ENCODE data around the gene TMOD1. TPM values are rescaled to one million over a fixed set of nuclear protein-coding genes. Genes with fewer than 3 reads are reported as not detected.

The TMOD1 gene
- total and polyA plus RNA-seq, 4 donors: 9.2 to 20.0 (median 14.1) TPM

DNA sequence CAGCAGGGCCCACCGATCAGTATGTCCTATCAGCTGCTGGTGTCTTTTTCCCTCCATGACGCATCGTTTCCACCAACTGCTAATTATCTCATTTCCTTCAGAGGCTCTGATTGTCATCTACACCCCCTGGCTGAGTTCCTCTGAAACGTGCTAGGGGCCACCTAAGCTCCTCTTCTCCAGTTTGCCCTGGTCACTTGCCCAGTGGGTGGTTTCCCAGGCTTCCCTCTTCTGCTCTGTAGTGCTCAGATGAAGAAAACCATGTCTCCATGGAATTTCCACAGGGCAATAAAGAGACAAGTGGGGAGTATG is 66.4 kb downstream of the TMOD1 start (continued):
- TF ChIP-seq HNF4A (conservative IDR thresholded peaks at IDR 0.05): no peak

DNA sequence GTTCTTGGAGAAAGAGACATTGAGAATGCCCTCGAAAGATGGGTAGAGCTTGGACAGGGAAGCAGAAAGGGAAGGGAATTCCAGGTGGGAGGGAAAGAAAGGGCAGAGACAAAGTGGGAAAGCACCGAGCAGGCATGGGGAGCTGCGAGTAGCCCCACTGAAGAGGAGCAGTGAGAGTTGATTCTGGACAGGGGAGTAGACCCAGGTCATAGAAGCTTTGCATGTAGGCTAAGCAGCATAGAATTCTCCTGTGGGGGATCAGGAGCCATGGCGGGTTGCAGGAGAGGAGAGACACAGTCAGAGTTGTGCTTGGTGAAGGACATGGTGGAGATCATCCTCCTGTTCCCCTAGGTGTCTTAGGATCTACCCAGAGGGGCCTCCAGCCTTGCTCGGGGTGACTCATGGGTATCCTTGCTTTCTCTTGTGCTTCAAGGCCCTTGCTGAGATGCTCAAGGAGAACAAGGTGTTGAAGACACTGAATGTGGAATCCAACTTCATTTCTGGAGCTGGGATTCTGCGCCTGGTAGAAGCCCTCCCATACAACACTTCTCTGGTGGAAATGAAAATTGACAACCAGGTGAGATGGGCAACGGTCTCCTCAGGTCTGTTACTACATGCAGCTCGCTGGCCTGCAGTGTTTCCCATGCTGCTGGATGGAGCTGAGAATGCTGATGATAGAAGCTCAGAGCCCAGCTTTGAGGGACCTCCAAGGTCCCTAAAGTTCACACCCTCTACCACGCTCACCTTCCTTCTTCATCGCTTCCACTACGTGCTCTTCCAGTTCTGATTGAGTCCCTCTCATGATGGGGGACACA is 67.2 kb downstream of the TMOD1 start:
- no peaks in the 10 kb centered on the region for H3K9me3 ChIP-seq (ENCODE audit: control insufficient read depth in 4 of 4, low read length in 3 of 4)
- H3K27ac ChIP-seq (ENCODE audit: low read depth in 1 of 2, low read length in 2 of 2): no peak overlapping the region
- peaks cover 5 to 23% (median 12%) of the 10 kb centered on the region in 4 donors for H3K4me1 ChIP-seq (ENCODE audit: control insufficient read depth in 4 of 4, insufficient read depth in 4 of 4, low read length in 3 of 4)
- no peak overlapping the region for H3K9ac ChIP-seq (ENCODE audit: low read depth in 1 of 2, low read length in 2 of 2)
- no peak overlapping the region for H3K4me3 ChIP-seq (ENCODE audit: low read depth in 1 of 3, low read length in 3 of 3)
- peaks cover 0 to 5% (median 0%) of the 10 kb centered on the region in 4 donors for H3K36me3 ChIP-seq (ENCODE audit: control insufficient read depth in 4 of 4, insufficient read depth in 3 of 4, low read depth in 1 of 4, low read length in 3 of 4)
- DNase-seq (ENCODE audit: low spot score): no peak
- WGBS: 93% methylated on average over 11 of the region's 11 CpGs
- no peaks in the 10 kb centered on the region for H3K27me3 ChIP-seq (ENCODE audit: control insufficient read depth in 4 of 4, insufficient read depth in 4 of 4, low read length in 3 of 4)
- TF ChIP-seq, protein P1, sequence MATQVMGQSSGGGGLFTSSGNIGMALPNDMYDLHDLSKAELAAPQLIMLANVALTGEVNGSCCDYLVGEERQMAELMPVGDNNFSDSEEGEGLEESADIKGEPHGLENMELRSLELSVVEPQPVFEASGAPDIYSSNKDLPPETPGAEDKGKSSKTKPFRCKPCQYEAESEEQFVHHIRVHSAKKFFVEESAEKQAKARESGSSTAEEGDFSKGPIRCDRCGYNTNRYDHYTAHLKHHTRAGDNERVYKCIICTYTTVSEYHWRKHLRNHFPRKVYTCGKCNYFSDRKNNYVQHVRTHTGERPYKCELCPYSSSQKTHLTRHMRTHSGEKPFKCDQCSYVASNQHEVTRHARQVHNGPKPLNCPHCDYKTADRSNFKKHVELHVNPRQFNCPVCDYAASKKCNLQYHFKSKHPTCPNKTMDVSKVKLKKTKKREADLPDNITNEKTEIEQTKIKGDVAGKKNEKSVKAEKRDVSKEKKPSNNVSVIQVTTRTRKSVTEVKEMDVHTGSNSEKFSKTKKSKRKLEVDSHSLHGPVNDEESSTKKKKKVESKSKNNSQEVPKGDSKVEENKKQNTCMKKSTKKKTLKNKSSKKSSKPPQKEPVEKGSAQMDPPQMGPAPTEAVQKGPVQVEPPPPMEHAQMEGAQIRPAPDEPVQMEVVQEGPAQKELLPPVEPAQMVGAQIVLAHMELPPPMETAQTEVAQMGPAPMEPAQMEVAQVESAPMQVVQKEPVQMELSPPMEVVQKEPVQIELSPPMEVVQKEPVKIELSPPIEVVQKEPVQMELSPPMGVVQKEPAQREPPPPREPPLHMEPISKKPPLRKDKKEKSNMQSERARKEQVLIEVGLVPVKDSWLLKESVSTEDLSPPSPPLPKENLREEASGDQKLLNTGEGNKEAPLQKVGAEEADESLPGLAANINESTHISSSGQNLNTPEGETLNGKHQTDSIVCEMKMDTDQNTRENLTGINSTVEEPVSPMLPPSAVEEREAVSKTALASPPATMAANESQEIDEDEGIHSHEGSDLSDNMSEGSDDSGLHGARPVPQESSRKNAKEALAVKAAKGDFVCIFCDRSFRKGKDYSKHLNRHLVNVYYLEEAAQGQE (IDR thresholded peaks at IDR 0.05): no peak
- TF ChIP-seq, protein P2, sequence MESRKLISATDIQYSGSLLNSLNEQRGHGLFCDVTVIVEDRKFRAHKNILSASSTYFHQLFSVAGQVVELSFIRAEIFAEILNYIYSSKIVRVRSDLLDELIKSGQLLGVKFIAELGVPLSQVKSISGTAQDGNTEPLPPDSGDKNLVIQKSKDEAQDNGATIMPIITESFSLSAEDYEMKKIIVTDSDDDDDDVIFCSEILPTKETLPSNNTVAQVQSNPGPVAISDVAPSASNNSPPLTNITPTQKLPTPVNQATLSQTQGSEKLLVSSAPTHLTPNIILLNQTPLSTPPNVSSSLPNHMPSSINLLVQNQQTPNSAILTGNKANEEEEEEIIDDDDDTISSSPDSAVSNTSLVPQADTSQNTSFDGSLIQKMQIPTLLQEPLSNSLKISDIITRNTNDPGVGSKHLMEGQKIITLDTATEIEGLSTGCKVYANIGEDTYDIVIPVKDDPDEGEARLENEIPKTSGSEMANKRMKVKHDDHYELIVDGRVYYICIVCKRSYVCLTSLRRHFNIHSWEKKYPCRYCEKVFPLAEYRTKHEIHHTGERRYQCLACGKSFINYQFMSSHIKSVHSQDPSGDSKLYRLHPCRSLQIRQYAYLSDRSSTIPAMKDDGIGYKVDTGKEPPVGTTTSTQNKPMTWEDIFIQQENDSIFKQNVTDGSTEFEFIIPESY (IDR thresholded peaks at IDR 0.05): no peak
- TF ChIP-seq EGR1 (IDR thresholded peaks at IDR 0.05; ENCODE audit: low read depth in 2 of 2): no peak

DNA sequence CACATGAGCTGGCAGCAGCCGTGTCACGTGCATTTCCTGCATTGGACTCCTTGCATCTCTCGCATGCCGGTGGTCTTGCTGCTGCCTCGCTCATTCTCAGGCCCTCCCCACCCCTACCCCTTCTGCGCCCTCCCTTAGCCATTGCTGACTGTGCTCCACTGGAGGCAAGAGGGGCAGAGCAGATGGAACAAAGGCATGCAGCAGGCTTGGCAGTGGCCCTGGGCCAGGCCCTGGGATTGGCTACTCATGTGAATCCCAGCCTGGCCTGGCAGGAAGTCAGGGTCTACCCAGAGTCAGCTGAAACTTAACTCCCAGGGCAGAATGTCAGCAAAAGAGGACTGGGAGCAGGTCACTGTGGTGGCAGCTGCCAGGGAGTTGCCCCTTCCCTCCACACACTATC is 69.4 kb downstream of the TMOD1 start:
- Histone ChIP-seq H3K9ac (ENCODE audit: low read depth in 1 of 2, low read length in 2 of 2) (no peak overlapping the region), H3K4me3 (ENCODE audit: low read depth in 1 of 3, low read length in 3 of 3) (no peak overlapping the region), H3K27me3 (ENCODE audit: control insufficient read depth in 4 of 4, insufficient read depth in 4 of 4, low read length in 3 of 4) (no peaks in the 10 kb centered on the region), H3K36me3 (ENCODE audit: control insufficient read depth in 4 of 4, insufficient read depth in 3 of 4, low read depth in 1 of 4, low read length in 3 of 4) (peaks cover 0 to 3% (median 0%) of the 10 kb centered on the region in 4 donors), H3K4me1 (ENCODE audit: control insufficient read depth in 4 of 4, insufficient read depth in 4 of 4, low read length in 3 of 4) (peaks cover 5 to 23% (median 12%) of the 10 kb centered on the region in 4 donors), H3K9me3 (ENCODE audit: control insufficient read depth in 4 of 4, low read length in 3 of 4) (no peaks in the 10 kb centered on the region), H3K27ac (ENCODE audit: low read depth in 1 of 2, low read length in 2 of 2) (peak overlapping the region; percentile 21 to 22)
- WGBS: 91% methylated on average over 6 of the region's 6 CpGs
- no peak for TF ChIP-seq JUND (IDR thresholded peaks at IDR 0.05)
- peak in 1 of 2 donors; percentile 12 for TF ChIP-seq HNF4A (conservative IDR thresholded peaks at IDR 0.05)
- TF ChIP-seq, protein P3, sequence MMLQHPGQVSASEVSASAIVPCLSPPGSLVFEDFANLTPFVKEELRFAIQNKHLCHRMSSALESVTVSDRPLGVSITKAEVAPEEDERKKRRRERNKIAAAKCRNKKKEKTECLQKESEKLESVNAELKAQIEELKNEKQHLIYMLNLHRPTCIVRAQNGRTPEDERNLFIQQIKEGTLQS (IDR thresholded peaks at IDR 0.05): no peak
- TF ChIP-seq, protein P2 (IDR thresholded peaks at IDR 0.05): no peak
- peak in 1 of 2 donors; percentile 10 for TF ChIP-seq RXRA (IDR thresholded peaks at IDR 0.05)
- DNase-seq (ENCODE audit: low spot score): no peak
